GM21786 (cell line): Measurements from ENCODE around the gene ALPK3.

Experiments used
- ATAC-seq: cut with Tn5 transposase; IDR thresholded peaks from one replicate; pipeline ENCODE4 v1.9.1; 2021; ENCODE audit not compliant: unreplicated experiment

The ALPK3 gene, protein sequence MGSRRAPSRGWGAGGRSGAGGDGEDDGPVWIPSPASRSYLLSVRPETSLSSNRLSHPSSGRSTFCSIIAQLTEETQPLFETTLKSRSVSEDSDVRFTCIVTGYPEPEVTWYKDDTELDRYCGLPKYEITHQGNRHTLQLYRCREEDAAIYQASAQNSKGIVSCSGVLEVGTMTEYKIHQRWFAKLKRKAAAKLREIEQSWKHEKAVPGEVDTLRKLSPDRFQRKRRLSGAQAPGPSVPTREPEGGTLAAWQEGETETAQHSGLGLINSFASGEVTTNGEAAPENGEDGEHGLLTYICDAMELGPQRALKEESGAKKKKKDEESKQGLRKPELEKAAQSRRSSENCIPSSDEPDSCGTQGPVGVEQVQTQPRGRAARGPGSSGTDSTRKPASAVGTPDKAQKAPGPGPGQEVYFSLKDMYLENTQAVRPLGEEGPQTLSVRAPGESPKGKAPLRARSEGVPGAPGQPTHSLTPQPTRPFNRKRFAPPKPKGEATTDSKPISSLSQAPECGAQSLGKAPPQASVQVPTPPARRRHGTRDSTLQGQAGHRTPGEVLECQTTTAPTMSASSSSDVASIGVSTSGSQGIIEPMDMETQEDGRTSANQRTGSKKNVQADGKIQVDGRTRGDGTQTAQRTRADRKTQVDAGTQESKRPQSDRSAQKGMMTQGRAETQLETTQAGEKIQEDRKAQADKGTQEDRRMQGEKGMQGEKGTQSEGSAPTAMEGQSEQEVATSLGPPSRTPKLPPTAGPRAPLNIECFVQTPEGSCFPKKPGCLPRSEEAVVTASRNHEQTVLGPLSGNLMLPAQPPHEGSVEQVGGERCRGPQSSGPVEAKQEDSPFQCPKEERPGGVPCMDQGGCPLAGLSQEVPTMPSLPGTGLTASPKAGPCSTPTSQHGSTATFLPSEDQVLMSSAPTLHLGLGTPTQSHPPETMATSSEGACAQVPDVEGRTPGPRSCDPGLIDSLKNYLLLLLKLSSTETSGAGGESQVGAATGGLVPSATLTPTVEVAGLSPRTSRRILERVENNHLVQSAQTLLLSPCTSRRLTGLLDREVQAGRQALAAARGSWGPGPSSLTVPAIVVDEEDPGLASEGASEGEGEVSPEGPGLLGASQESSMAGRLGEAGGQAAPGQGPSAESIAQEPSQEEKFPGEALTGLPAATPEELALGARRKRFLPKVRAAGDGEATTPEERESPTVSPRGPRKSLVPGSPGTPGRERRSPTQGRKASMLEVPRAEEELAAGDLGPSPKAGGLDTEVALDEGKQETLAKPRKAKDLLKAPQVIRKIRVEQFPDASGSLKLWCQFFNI (N-terminal part only)

DNA sequence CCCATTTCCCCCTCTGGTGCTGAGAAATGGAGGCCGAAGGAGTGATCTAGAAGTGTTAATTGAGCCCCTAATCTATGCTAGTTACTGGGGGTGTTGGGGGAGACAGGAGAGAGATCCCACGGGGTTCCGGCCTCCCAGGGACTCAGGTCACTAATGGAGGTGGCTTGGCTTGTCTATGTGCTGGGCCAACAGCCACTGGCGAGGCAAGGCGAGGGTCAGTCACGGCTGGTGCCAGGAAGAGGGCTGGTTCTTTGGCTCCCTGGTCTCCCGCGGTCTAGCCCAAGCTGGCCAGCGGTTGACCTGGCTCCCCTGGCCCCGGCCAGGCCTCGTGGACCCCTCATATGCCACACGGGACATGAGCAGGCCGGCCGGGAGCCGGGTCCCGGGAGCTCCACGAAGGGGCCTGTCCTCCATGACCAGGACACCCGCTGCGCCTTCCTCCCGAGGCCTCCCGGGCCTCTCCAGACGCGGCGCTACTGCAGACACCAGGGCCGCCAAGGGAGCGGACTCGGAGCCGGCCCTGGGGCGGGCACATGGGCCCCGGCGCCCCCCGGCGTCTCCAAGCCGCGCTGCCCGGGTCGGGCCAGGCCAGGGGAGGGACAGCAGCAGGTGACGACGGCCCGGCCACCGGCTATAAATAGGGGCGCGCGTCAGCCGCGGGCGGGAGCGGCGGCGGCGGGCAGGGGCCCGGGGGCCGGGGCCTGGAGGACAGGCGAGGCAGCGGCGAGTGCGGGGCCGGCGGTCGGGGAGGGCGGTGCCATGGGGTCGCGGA, at the start of gene ALPK3:
Gene ALPK3, plus strand, starts transcription at position 663 of the 772 bp plus-strand sequence. Its CDS starts 97 bp downstream, at position 760.
- ATAC-seq = no peak

DNA sequence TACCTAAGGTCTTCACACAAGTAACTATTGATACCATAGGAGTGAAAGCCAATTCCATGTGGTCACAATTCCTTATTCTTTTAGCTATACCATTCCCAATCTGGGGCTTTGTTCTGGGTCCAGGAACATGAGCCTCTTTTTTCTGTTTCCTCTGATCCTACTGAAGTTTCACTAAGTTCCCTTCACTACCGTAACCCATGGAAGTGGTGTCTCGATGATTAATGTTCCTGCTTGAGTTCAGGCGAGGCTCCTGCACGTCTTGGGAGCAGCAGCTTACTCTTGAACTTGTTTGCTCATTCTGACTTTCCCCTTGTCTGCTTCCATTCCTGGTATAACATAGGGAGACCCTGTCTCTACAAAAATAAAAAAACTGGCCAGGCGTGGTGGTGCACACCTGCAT, 45.1 kb upstream of the ALPK3 start:
- ATAC-seq = no peak

DNA sequence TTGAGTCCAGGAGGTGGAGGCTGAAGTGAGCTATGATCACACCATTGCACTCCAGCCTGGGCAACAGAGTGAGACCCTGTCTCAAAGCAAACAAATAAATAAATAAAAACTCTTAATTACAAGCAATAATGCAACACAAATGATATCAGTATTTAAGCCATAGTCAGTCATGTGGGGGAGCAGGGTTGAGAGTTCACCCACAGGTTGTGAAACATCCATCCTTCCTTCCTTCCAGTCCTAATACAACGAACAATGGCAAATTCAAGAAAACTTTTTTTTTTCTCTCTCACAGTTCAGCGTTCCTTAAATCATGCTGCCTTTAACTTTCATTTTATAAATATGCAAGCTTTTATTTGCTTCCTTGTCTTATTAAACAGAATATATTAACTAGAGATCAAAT, 44.7 kb upstream of the ALPK3 start:
- no peak for ATAC-seq

DNA sequence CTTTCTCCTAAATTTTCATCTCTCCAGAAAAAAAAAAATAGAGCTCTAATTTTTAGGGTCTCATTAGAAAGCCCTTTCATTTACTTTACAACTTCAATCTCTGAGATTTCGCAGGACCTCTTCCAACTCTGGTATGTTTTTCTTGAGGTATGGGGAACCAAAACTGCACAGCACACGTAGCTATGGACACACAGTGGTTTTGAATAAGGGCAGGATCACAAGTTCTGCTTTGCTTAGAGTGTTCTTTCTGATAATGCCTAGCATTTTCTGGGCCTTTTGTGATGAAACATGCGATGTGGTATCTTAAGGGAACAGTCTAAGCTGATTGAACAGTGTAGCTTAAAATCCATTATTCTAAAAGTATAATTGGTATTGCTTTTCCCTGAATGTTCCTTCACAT, 43.4 kb upstream of the ALPK3 start:
- no peak for ATAC-seq

DNA sequence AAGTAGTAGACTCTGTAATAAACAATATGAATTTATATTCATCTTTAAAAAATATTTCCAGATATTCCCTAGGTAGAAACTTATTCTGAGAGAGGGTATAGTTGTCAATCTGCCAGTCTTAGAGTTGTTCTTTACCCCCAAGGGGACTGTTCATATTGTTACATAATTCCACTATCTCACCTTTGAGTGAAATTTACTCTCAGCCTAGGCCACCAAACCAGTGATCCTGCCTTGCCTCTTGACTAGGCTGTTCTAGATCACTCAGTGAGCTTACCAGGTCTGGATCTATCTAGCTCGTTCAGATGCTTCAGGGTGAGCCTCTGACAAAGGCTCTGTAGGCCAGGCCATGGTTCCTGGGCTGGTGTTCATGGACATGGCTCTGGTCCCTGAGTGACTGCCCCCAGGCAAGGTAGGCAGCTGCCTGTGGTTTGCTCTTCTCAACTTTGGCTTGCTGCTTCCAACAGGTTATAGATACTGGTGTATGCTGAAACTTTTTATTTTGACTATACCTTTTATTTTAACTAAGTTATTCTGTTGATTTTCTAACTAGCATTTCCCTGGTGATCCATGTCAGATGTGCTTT, 41.2 kb upstream of the ALPK3 start:
- no peak for ATAC-seq

DNA sequence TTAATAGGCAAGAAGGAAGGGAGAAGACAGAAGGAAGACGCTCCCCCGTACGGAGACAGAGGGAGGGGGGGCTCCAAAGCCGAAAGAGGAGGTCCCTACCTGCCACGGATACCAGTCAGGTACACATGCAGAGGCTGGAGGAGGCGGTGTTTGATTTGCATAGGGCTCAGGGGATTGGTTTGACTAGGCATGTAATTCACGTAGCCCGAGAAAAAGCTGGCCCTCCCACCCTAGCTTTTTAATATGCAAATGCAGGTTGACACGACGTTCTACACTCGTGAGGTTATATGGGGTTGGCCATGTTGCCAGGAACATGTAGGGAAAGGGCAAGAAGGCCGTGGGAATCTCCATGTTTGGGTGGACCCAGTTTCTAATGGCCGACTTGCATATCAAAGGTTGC, 39.0 kb upstream of the ALPK3 start:
- no peak for ATAC-seq

DNA sequence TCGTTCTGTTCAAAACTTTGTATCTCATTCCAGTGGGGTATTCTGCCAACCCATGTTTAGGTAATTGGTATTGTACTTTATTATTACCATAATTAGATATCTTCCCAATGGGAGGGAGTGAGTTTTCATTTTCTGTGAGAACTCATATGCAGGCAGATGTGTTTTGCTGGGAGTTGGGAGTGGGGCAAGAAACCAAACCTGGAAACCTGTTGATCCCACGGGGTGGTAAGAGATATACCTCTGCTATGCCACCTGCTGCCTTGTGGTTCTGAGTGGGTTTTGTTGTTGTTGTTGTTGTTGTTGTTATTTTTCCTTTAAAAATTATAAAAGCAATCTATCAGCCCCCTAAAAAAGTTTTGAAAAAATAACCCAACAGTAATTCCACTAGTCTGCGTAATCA, 36.7 kb upstream of the ALPK3 start:
- ATAC-seq = no peak

DNA sequence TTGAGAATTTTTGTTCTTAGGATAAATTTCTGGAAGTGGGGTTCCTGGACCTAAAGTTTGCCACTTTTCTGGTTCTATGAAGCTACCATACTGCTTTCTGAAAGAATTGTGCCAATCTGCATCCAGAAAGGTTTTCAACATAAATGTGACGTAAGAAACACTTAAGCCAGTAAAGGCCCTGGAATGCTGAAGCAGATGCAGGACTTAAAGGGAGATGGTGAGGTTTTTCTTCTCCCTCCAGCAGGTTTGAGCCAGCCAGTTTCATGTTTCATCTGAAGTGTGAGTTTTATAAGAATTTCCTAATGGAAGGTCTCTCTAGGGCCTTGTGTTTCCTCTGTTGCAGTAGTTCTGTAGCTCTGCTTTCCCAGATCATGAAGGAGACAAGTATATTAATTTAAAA, 35.7 kb upstream of the ALPK3 start:
- no peak for ATAC-seq

DNA sequence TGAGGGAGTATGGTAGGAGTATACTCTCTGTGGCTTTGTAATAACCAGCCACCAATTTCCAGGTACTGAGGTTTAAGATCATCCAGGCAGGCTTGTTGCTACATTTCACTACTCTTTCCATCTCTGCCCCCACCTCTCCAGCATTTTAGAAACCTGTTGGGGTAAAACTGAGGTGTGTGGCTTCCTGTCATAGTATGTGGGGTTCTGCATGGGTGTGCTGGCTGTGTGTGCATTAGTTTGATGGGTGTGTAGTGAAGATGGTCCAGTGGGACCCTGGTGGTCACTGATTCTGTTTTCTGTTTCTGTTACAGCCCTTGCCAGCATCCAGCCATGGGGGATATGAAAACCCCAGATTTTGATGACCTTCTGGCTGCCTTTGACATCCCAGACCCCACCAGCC, 34.8 kb upstream of the ALPK3 start:
- no peak for ATAC-seq

DNA sequence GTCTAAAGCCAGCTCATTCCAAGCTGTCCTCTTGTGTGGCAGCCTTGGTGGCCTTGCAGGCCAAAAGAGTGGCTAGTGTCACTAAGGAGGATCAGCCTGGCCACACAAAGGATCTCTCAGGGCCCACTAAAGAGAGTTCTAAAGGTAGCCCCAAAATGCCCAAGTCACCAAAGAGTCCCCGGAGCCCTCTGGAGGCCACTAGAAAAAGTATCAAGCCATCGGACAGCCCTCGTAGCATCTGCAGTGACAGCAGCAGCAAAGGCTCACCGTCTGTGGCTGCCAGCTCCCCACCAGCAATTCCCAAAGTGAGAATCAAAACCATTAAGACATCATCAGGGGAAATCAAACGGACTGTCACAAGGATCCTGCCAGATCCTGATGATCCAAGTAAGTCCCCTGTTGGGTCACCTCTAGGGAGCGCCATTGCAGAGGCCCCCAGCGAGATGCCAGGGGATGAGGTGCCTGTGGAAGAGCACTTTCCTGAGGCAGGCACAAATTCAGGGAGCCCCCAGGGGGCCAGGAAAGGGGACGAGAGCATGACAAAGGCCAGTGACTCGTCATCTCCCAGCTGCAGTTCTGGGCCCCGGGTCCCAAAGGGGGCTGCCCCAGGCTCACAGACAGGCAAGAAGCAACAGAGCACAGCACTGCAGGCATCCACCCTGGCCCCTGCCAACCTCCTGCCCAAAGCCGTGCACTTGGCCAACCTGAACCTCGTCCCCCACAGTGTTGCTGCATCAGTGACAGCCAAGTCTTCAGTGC, 33.5 kb upstream of the ALPK3 start:
- no peak for ATAC-seq

DNA sequence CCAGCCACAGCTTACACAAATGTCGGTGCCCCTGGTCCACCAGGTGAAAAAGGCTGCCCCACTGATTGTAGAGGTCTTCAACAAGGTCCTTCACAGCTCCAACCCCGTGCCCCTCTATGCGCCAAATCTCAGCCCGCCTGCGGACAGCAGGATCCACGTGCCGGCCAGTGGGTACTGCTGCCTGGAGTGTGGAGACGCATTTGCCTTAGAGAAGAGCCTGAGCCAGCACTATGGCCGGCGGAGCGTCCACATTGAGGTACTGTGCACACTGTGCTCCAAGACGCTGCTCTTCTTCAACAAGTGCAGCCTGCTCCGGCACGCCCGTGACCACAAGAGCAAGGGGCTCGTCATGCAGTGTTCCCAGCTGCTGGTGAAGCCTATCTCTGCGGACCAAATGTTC, 32.9 kb upstream of the ALPK3 start:
- no peak for ATAC-seq

DNA sequence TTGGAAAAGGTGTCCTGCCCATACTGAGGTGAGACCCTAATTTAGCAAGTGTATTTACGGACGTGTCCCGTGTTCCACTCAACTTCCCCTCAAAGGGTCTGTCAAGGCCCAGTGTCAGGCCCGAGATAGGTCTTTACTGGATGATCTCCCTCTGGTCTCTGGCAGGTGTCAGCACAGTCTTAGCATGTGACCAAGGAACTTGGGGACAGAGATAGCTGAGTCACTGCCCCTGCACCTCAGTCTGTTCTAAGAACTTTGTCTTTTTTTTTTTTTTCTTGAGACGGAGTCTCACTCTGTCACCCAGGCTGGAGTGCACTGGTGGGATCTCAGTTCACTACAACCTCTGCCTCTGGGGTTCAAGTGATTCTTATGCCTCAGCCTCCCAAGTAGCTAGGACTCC, 32.1 kb upstream of the ALPK3 start:
- ATAC-seq = no peak

DNA sequence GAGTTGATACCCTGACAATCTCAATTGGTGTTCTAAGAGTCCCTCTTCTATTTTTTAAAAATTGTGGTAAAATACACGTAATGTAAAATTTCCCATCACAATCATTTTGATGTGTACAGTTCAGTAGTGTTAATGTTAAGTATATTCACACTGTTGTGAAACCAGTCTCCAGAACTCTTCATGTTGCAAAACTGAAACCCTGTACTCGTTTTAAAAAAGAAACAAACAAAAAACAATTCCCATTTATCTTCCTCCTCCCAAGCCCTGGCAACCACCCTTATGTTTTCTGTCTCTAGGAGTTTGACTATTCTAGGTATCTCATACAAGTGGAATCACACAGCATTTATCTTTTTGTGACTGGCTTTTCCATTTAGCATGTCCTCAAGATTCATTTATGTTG, 28.7 kb upstream of the ALPK3 start:
- ATAC-seq = no peak

DNA sequence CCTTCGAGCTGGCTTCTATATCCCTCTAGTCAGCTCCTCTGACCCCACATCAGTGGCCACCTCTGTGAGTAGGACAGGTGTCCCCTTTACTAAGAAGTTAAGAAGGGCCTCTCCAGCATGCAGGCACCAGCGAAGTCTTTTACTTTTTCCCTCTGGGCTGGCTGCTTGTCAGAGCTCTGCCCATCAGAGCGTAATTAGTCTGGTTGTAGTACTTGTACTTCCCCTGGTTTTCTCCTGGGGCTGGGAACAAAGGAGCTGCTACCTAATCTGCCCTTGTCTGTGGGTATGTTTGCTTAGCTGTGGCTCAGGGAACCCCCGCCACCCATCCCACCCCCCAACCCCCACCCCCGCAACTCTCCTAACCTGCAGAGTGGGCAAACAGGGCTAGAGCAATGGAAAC, 27.4 kb upstream of the ALPK3 start:
- no peak for ATAC-seq

DNA sequence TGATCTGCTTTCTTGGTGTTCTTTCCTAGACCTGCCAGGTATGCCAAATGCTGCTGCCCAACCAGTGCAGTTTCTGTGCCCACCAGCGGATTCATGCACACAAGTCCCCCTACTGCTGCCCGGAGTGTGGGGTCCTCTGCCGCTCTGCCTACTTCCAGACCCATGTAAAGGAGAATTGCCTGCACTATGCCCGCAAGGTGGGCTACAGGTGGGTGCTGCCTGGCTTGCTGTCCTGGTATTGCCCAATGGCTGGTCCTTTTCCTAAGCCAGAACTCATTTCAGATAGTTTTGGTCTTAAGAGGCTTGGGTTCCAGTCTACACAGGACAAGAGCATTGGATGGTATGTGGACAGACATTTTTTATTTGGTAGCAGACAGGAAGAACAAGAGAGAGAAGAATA, 26.5 kb upstream of the ALPK3 start:
- no peak for ATAC-seq

DNA sequence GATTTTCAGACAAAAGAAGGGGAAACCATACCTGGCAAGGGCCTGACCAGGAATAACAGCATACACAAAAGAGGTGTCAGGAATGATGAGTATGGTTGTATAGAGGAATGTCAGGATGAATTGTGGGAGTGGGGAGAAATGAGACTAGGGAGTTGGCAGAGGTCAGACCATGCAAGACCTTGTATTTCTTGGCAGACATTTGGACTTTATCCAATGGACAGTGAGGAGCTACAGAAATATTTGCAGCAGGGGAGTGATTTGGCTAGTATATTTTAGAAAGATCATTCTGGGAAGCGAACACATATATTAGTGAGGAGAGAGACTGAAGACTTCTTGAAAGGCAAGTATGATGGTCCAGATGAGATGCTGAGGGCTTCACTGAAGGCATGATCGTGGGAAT, 25.4 kb upstream of the ALPK3 start:
- ATAC-seq = no peak

DNA sequence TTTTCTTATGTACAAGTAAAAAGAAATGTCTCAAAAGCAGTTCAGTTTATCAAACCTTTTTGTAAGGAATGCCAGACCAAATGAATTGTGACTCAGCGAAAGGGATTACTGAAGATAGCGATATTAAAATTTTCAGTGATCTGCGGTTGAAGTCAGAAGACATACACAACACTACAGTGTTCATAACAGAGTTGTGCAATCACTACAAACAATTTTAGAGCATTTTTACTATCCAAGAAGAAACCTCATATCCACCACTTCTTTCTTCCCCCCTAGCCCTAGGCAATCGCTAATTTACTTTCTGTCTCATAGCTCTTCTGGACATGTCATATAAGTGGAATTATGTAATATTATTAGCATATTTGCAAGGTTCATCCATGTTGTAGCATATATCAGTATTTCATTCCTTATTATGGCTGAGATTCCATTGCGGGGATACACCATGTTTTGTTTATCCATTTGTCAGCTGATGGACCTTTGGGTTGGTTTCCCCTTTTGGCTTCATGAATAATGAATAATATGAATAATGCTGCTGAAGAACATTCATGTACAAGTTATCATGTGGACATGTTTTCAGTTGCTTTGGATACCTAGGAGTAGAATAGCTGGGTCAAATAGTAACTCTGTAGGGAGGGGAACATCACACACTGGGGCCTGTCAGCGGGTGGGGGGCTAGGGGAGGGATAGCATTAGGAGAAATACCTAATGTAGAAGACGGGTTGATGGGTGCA, 23.6 kb upstream of the ALPK3 start:
- no peak for ATAC-seq

DNA sequence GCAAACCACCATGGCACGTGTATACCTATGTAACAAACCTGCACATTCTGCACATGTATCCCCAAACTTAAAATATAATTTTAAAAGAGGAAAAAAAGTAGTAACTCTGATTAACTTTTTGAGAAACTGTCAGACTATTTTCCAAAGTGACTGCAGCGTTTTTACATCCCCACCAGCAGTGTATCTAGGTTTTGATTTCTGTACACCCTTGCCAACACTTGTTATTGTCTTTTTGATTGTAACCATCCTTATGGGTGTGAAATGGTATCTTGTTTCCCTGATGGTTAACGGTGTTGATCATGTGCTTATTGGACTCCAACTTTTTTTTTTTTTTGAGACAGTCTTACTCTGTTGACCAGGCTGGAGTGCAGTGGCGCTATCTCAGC, 23.0 kb upstream of the ALPK3 start:
- ATAC-seq = no peak

DNA sequence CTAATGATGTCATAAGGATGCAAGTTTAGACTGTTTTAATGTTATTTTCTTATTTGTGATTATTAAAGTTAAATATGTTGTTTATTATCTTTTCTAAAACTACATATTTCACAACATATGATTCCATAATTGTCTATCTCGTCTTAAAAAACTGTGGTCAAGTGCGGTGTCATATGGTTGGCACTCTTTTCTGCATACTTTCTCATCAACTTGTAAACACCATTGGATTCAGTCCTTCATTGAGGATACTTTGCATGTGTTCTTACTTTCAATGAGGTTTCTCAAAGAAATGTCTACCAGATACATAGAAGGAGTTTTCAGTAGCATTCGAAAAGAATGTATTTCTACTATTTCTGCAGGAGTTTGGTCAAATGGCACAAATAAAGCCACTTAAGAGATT, 22.0 kb upstream of the ALPK3 start:
- no peak for ATAC-seq
